ENCODE measurements around the gene COX18.

The COX18 gene

DNA sequence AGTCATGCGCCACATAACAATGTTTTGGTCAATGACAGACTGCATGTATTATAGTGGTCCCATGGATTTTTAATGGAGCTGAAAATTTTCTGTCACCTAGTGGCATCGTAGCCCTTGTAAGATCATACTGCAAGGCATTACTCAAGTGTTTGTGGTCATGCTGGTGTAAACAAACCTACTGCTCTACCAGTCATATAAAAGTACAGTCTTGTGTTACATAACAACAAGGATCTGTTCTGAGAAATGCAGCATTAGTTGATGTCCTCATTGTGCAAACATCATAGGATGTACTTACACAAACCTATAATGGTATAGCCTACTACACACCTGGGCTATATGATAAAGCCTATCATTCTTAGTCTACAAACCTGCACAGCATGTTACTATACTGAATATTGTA lies 34.6 kb downstream of the COX18 start:
- TF ChIP-seq ZNF565 (CRISPR knock-in tag; conservative IDR thresholded peaks at IDR 0.05; ENCODE audit: low read depth) (no peak), TCF4 (CRISPR knock-in tag; IDR thresholded peaks at IDR 0.05; ENCODE audit: borderline replicate concordance) (no peak), RARB (CRISPR knock-in tag; IDR thresholded peaks at IDR 0.05) (no peak), SNAI2 (CRISPR knock-in tag; IDR thresholded peaks at IDR 0.05) (no peak), TOX (CRISPR knock-in tag; IDR thresholded peaks at IDR 0.05; ENCODE audit: borderline replicate concordance) (no peak), ZFP3 (CRISPR knock-in tag; IDR thresholded peaks at IDR 0.05) (no peak), ZNF70 (CRISPR knock-in tag; IDR thresholded peaks at IDR 0.05) (no peak), BACH2 (CRISPR knock-in tag; IDR thresholded peaks at IDR 0.05; ENCODE audit: borderline replicate concordance) (no peak), OSR1 (CRISPR knock-in tag; IDR thresholded peaks at IDR 0.05) (no peak), CSDC2 (CRISPR knock-in tag; IDR thresholded peaks at IDR 0.05) (no peak), PPARA (CRISPR knock-in tag; IDR thresholded peaks at IDR 0.05; ENCODE audit: borderline replicate concordance) (no peak), ESRRG (CRISPR knock-in tag; IDR thresholded peaks at IDR 0.05) (no peak), ZC3H10 (CRISPR knock-in tag; IDR thresholded peaks at IDR 0.05) (no peak)
- TF ChIP-seq, protein P1, sequence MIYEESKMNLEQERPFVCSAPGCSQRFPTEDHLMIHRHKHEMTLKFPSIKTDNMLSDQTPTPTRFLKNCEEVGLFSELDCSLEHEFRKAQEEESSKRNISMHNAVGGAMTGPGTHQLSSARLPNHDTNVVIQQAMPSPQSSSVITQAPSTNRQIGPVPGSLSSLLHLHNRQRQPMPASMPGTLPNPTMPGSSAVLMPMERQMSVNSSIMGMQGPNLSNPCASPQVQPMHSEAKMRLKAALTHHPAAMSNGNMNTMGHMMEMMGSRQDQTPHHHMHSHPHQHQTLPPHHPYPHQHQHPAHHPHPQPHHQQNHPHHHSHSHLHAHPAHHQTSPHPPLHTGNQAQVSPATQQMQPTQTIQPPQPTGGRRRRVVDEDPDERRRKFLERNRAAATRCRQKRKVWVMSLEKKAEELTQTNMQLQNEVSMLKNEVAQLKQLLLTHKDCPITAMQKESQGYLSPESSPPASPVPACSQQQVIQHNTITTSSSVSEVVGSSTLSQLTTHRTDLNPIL (CRISPR knock-in tag; IDR thresholded peaks at IDR 0.05; ENCODE audit: low read depth) = no peak
- TF ChIP-seq, protein P2, sequence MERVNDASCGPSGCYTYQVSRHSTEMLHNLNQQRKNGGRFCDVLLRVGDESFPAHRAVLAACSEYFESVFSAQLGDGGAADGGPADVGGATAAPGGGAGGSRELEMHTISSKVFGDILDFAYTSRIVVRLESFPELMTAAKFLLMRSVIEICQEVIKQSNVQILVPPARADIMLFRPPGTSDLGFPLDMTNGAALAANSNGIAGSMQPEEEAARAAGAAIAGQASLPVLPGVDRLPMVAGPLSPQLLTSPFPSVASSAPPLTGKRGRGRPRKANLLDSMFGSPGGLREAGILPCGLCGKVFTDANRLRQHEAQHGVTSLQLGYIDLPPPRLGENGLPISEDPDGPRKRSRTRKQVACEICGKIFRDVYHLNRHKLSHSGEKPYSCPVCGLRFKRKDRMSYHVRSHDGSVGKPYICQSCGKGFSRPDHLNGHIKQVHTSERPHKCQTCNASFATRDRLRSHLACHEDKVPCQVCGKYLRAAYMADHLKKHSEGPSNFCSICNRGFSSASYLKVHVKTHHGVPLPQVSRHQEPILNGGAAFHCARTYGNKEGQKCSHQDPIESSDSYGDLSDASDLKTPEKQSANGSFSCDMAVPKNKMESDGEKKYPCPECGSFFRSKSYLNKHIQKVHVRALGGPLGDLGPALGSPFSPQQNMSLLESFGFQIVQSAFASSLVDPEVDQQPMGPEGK (CRISPR knock-in tag; IDR thresholded peaks at IDR 0.05; ENCODE audit: borderline replicate concordance) = no peak
- TF ChIP-seq, protein P3, sequence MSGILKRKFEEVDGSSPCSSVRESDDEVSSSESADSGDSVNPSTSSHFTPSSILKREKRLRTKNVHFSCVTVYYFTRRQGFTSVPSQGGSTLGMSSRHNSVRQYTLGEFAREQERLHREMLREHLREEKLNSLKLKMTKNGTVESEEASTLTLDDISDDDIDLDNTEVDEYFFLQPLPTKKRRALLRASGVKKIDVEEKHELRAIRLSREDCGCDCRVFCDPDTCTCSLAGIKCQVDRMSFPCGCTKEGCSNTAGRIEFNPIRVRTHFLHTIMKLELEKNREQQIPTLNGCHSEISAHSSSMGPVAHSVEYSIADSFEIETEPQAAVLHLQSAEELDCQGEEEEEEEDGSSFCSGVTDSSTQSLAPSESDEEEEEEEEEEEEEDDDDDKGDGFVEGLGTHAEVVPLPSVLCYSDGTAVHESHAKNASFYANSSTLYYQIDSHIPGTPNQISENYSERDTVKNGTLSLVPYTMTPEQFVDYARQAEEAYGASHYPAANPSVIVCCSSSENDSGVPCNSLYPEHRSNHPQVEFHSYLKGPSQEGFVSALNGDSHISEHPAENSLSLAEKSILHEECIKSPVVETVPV (CRISPR knock-in tag; IDR thresholded peaks at IDR 0.05) = no peak
- TF ChIP-seq, protein P4, sequence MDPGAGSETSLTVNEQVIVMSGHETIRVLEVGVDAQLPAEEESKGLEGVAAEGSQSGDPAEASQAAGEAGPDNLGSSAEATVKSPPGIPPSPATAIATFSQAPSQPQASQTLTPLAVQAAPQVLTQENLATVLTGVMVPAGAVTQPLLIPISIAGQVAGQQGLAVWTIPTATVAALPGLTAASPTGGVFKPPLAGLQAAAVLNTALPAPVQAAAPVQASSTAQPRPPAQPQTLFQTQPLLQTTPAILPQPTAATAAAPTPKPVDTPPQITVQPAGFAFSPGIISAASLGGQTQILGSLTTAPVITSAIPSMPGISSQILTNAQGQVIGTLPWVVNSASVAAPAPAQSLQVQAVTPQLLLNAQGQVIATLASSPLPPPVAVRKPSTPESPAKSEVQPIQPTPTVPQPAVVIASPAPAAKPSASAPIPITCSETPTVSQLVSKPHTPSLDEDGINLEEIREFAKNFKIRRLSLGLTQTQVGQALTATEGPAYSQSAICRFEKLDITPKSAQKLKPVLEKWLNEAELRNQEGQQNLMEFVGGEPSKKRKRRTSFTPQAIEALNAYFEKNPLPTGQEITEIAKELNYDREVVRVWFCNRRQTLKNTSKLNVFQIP (CRISPR knock-in tag; IDR thresholded peaks at IDR 0.05; ENCODE audit: borderline replicate concordance, low read depth) = no peak
- ATAC-seq = no peak

DNA sequence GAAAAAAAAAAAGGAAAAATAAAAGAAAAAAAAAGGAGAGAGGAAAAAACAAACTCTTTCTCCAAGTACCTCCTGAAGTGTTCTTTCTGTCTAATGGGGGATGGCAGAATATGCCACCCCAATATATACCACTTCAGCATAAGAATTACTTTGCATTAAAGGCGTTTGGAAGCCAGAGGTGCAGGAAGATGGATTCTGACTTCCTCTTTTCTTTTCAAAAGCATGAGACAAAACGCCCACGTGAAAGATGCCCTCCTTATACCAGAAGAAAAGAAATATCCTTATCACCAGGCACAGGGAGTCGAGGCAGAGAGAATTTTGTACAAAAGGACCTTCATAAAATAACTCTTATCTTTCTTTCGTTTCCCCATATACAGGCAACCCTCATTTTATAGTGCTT lies 40.9 kb downstream of the COX18 start:
- no peak for ATAC-seq
- TF ChIP-seq BACH2 (CRISPR knock-in tag; IDR thresholded peaks at IDR 0.05; ENCODE audit: borderline replicate concordance) = no peak
- no peak for TF ChIP-seq TOX (CRISPR knock-in tag; IDR thresholded peaks at IDR 0.05; ENCODE audit: borderline replicate concordance)
- no peak for TF ChIP-seq ISL1 (CRISPR knock-in tag; IDR thresholded peaks at IDR 0.05)
- no peak for TF ChIP-seq ZNF70 (CRISPR knock-in tag; IDR thresholded peaks at IDR 0.05)
- no peak for TF ChIP-seq CSDC2 (CRISPR knock-in tag; IDR thresholded peaks at IDR 0.05)
- TF ChIP-seq, protein P4 (CRISPR knock-in tag; IDR thresholded peaks at IDR 0.05; ENCODE audit: borderline replicate concordance, low read depth) = no peak
- TF ChIP-seq OSR1 (CRISPR knock-in tag; IDR thresholded peaks at IDR 0.05) = no peak
- no peak for TF ChIP-seq ZFP30 (CRISPR knock-in tag; IDR thresholded peaks at IDR 0.05)
- TF ChIP-seq, protein P5, sequence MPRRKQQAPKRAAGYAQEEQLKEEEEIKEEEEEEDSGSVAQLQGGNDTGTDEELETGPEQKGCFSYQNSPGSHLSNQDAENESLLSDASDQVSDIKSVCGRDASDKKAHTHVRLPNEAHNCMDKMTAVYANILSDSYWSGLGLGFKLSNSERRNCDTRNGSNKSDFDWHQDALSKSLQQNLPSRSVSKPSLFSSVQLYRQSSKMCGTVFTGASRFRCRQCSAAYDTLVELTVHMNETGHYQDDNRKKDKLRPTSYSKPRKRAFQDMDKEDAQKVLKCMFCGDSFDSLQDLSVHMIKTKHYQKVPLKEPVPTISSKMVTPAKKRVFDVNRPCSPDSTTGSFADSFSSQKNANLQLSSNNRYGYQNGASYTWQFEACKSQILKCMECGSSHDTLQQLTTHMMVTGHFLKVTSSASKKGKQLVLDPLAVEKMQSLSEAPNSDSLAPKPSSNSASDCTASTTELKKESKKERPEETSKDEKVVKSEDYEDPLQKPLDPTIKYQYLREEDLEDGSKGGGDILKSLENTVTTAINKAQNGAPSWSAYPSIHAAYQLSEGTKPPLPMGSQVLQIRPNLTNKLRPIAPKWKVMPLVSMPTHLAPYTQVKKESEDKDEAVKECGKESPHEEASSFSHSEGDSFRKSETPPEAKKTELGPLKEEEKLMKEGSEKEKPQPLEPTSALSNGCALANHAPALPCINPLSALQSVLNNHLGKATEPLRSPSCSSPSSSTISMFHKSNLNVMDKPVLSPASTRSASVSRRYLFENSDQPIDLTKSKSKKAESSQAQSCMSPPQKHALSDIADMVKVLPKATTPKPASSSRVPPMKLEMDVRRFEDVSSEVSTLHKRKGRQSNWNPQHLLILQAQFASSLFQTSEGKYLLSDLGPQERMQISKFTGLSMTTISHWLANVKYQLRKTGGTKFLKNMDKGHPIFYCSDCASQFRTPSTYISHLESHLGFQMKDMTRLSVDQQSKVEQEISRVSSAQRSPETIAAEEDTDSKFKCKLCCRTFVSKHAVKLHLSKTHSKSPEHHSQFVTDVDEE (CRISPR knock-in tag; IDR thresholded peaks at IDR 0.05) = no peak
- TF ChIP-seq ZFP3 (CRISPR knock-in tag; IDR thresholded peaks at IDR 0.05) = no peak
- no peak for TF ChIP-seq ZNF8 (CRISPR knock-in tag; IDR thresholded peaks at IDR 0.05)
- TF ChIP-seq, protein P3 (CRISPR knock-in tag; IDR thresholded peaks at IDR 0.05) = no peak
- TF ChIP-seq TCF4 (CRISPR knock-in tag; IDR thresholded peaks at IDR 0.05; ENCODE audit: borderline replicate concordance) = no peak
- TF ChIP-seq, protein P2 (CRISPR knock-in tag; IDR thresholded peaks at IDR 0.05; ENCODE audit: borderline replicate concordance) = no peak
- TF ChIP-seq, protein P1 (CRISPR knock-in tag; IDR thresholded peaks at IDR 0.05; ENCODE audit: low read depth) = no peak

Data from SK-N-SH treated with all-trans-retinoic acid at 6 μM for 48 hours (cell line).